GM18861 (cell line): ENCODE data around the gene CNST.
"Not testable (repeated sequence)": the region's sequence is repeated elsewhere in the genome, so short reads cannot be mapped to it uniquely, and the experiment has no call there.

Experiments
- ATAC-seq: cut with Tn5 transposase; IDR thresholded peaks from one replicate; pipeline ENCODE4 v1.9.1; 2021; ENCODE audit not compliant: unreplicated experiment

CNST gene

DNA sequence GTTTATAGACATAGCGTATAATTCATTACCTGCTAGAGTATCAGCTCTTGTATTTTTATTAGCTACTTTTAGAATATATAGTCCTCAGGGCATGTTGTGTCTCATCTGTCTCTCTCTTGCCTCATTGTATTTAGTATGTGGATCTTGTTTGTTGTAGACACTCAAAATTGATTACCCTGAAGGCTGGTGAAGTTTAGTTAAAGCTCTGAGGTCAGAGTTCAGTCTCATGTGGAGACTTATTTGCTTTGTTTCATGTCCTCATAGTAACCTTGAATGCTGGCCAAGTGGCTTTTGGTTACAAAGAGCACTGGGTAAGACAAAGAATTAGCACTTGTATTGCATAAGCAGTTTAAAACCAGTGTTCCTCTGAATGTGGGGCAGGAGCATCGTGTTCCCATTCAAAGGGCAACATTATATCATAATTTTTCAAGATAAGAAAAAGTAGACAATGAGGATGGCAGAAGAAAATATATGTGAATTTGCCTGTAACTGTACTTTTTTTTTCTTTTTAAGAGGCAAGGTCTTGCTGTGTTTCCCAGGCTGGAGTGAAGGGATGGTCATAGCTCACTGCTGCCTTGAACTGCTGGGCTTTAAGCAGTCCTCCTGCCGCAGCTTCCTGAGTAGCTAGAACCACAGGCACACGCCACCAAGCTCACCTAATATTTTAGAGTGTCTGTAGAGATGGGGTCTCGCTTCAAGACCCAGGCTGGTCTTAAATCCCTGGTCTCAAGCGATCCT lies 17.4 kb downstream of the CNST start:
- ATAC-seq: no peak

DNA sequence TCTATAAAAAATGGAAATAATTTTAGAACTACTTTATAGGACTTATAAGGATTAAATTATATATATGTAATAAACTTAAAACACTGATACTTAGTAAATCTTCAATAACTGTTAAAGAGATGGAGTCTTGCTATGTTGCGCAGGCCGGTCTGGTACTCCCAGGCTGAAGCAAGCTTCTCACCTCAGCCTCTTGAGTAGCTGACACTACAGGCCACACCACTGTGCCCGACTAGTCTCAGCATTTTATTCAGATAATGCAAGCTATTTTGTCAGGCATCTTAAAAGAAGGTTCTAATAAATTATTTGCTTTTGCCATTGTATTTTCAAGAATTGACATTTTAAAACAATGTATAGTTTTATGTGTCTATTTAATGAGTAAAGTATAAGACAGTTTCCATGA lies 20.8 kb downstream of the CNST start:
- no peak for ATAC-seq

DNA sequence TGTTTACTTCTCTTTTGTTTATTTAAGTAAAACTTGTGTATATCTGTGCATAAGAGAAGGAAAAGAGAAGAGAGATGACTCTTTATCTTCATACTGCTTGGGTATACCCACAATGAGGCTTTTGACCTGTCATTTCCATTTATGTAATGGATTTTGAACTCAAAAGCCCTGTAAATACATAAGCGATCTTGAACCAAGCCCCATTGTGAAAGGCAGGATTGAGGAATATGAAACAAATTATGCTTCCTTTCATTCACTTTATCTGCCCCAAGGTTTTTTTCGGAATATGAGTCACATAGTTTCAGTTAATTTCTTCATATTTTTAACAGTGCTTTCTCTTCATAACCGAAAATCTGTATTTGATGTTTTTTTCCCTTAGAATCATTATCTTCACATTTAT lies 21.4 kb downstream of the CNST start:
- ATAC-seq: no peak

DNA sequence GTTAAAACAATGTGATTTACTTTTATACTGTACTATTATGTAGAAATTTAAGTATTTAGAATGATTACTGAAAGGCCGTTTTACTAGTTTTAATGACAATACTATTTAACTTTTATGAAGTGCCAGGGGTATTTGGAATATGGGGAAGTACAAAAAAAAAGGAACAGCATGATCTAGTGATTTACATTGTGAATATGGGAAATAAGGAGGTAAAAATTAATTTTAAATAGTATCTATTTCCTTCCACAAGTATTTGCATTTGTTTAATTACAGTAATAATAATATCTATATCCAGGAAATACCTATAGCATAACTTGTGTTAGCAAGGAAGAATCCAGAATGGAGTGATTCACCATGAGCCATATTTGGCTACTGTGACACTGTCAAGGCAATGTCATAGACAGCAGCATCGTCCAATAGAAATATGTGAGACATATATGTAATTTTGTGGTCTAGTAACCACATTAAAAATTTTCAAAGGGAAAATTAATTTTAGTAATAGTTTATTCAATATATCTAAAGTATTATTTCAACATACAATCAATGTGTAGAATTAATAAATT lies 22.0 kb downstream of the CNST start:
- no peak for ATAC-seq

DNA sequence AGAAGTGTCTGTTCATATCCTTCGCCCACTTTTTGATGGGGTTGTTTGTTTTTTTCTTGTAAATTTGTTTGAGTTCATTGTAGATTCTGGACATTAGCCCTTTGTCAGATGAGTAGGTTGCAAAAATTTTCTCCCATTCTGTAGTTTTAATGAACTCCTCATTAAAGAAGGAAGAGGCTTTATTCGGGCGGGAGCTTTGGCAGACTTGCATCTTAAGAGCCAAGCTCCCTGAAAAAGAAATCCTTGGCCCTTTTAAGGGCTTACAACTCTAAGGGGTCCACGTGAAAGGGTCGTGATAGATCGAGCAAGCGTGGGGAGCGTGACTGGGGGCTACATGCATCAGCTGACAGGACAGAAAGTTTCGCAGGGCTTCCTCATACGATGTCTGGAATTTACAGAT lies 23.7 kb downstream of the CNST start:
- not testable (repeated sequence) for ATAC-seq

DNA sequence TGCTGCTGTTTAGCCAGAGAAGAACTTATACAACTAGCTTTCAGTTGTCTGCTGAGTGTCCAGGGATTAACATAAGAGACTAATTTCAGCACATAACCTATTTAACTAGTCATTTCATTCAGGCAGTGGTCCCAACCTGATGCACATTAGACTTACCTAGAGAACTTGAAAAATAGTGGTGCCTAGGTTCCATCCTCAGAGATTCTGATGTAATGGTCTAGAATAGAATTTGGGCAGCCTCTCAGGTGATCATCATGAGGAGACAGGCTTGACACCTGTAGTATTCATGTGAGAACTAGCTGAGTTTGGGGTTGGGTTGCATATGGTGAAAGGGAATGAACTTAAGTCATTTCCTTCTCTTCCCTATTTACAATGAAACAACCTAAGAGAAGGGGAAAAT lies 24.8 kb downstream of the CNST start:
- ATAC-seq: peak; percentile 28

DNA sequence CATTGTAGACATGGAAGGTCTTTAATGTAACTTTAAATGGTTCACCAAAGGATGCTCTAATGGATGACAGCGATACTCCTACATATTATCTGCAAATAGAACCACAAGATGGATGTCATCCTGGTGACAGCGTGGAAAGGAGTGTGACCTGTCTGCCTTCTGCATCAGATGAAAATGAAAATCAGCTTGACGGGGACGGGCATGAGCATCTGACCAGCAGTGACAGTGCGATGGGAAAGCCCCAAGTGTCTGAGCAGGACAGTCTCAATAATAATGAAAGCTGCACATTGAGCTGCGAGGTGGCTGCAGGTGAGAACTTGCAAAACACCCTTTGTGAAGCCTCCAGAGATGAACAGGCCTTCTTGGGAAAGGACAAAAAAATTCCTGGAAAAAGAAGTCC lies 25.2 kb downstream of the CNST start:
- ATAC-seq: peak; percentile 90

DNA sequence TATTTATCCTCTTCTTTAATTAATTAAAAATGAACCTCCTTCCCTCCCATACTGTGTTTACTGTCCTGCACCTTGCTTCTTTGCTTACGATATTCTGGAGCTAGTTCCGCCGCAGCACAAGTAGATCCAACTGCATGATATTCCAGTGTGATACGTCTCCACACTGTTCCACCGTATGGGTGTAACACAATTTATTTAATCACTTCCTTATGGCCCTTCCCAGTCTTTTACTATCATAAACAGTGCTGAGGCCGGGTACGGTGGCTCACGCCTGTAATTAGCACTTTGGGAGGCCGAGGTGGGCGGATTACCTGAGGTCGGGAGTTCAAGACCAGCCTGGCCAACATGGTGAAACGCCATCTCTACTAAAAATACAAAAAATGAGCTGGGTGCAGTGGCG lies 25.7 kb downstream of the CNST start:
- no peak for ATAC-seq

DNA sequence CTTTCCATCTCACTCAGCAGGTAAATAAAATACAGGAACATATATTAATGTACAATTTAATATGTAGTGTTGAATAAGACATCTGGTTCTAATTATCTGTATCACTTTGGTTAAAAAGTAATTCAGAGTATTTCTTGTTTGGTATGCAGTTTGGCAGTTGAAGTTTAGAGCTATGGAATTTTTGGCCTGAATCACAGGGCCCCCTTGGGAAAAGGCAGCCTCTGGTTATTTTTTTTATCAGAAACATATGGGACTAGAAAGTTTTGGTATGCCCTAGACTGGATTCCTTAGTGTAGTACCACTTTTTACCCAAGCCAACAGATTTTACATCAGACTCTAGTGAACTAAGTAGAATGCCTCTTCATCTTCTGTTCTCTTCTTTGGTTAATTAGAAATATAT lies 26.4 kb downstream of the CNST start:
- no peak for ATAC-seq

DNA sequence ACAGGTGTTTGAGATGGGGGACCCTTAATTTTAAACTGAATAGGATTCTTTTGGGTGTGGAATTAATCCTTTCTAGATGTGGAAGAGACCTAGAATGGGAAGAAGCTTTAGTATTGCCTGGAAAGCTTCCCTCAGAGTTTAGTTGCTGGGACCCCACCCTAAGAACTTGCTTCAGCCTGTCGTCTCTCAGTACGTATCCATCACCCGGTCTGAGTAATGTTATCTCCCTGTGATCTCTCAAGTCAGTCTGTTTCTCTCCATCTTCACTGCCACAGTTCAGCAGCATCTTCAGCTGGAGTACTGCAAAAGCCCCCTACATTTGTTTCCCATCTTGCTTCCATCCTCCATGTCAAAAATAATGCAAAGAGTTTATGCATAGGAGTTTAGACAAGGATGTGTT lies 28.9 kb downstream of the CNST start:
- no peak for ATAC-seq

DNA sequence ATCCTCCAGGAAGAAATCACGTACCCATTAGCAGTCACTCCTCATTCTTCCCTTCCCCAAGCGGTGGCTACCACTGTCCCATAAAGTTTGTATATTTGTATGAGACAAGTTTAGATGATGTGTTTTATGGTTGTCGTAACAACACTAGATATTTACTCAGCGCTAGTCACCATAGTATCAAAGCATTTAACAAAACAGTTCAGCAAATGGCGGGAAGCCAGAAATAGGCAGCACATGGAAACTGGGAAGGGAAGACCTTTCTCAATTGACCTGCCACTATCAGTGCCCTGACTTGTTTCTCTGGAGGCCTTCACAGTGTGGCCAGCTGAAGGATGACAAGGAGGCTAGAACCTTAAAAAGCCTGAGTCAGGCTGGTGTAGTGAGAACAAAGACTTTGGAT lies 31.1 kb downstream of the CNST start:
- ATAC-seq: no peak

DNA sequence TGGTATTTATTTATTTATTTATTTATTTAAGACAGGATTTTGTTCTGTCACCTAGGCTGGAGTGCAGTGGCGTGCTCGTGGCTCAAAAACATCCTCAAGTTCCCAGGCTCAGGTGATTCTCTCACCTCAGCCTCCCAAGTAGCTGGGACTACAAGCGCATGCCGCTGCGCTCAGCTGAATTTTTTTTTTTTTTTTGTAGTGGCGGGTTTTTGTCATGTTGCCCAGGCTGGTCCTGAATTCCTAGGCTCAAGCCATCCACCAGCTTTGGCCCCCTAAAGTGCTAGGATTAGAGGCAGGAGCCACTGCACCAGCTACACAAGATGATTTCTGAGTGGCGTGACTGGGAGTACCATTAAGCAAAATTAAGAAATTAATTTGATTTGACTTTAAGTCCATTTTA lies 31.7 kb downstream of the CNST start:
- no peak for ATAC-seq

DNA sequence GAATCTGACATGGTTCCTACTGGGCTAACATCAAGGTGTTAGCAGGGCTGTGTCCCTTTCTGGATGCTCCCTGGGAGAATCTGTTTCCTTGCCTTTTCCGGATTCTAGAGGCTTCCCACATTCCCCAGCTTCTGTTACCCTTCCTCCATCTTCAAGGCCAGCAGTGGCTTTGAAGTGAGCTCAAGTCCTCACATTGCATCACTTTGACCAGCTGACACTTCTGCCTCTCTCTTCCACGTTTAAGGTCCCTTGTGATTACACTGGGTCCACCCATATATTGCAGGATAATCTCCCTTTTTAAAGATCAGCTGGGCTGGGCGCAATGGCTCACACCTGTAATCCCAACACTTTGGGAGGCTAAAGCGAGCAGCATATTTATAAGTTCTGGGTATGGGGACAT lies 33.1 kb downstream of the CNST start:
- ATAC-seq: no peak

DNA sequence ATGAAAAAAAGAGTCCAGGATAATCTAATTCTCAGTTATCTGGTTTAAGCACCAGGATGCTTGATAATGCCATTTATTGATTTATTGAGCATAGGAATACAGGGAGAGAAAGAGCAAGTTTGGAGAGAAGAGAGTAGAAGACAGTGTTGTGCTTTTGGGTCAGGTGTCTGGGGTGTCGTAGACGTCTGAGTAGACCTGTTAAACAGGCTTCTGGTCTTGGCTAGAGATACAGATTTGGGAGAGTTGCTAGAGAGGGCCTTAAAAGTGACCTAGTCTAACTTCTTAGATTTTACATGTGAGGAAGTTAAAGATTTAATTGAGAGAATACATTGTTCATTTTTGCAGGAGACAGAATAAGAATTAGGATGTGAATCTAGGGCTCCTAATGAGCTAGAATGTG lies 34.3 kb downstream of the CNST start:
- ATAC-seq: no peak

DNA sequence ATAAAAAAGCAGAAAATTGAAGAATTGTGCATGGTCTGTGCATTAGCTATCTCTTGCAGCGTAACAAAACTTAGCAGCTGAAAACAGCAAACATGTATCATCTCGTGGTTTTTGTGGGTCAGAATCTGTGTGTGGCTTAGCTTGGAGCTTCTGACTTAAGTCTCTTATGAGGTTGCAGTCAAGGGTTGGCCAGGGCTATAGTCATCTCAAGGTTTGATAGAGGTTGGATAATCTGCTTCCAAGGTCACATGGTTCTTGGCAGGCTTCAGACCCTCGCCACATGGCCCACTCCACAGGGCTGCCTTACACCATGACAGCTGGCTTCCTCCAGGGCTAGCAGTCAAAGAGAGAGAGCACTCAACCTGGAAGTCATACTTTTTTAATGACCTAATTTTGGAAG lies 35.9 kb downstream of the CNST start:
- no peak for ATAC-seq

DNA sequence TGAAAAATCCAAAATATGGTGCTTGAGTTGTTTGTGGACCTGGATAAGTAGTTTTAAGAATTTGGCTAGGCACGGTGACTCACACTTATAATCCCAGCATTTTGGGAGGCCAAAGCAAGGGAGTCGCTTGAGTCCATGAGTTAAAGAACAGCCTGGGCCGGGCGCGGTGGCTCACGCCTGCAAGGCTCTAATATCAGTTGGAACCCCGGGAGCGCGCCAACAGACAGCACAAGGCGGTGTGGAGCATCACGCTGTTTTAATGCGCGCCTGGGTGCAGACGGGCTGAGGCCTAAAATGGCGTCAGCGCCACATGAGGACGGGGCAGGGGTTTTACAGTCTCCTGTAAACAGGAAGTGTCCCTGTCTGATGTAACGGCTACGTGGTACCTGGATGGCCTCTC lies 39.0 kb downstream of the CNST start:
- not testable (repeated sequence) for ATAC-seq

DNA sequence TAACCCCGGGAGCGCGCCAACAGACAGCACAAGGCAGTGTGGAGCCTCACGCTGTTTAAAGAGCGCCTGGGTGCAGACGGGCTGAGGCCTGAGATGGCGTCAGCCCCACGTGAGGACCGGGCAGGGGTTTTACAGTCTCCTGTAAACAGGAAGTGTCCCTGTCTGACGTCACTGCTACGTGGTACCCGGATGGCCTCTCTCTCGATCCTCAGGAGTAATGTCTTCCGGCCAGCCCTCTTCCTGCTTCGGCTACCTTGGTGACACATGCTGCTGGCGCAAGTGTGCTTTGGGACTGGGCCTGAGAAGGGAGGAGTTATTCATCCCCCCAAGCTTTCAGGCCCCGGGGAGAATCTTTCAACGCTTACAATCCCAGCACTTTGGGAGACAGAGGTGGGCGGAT lies 41.2 kb downstream of the CNST start:
- no peak for ATAC-seq

DNA sequence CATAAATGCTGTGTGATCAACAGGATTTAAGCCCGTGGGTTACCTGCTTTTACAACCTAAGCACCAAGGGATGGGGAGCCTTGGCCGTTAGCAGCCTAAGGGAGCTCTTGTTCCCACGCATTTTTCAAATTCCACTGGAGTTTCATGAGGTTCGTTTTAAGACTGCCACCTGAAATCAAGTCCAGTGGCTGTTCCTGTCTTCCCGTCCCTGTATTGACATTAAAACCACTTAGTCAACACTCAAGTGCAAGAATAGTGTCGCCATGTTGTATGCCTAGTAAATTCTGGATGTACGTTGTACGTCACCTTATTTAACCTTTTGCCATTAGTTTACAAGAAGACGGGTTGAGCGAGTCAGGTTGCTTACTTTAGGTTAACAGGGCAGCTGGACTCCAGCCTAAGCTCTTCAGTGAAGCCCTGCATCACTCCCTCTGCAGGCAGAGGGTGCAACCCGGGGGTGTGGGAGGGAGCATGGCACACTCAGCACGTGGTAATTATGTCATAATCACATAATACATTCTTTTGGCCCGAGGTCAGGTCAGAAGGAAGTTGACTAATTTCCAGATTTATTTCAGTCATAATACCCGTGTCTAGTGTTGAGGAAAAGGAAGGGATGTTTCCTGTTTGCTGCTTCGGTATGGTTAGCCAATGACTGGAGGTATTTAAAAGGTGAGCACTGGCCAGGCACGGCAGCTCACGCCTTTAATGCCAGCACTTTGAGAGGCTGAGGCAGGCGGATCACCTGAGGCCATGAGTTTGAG lies 42.5 kb downstream of the CNST start:
- ATAC-seq: peak; percentile 93

DNA sequence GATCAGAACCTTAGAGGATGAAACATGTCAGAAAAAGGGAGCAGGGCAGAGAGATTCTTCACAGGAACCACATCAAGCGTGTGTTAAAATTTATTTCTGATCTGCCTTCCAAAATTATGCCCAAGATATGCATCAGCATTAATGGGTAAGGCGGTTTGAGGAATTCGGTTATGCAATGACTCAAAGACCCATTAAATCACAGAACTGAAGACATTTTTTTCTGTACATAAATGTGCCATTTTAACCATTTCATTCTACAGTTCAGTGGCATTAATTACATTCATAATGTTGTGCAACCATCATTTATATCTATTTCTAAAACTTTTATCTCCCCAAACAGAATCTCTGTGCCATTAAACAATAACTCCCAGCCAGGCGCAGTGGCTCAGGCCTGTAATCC lies 43.4 kb downstream of the CNST start:
- no peak for ATAC-seq

DNA sequence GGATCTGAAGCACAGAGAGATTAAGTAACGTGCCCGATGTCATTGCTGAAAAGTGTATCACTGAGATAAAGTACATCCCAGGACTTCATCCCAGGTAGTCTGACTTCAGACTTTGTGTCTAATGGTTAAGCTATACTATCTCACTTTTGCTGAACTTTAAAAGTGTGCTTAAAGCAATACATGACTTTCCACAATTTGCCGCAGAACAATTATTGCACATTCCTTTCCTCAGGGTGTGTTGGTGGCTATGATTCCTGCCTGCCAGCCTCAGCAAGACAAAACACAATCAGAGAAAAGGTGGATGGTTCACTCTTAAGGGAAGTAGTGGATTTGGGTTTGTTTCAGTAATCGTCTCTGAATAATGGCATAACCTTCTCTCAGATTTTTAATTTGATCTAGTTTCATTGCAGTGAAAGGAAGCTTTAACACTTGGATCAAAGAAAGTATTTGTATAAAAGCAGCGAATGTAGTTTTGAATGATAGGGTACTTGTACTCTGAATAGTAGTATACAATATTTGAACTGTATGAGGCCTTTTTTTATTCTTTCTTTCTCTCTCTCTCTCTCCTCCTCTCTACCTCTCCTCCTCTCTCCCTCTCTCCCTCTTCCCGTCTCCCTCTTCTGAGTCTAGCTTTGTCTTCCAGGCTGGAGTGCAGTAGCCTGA lies 47.0 kb downstream of the CNST start:
- no peak for ATAC-seq

DNA sequence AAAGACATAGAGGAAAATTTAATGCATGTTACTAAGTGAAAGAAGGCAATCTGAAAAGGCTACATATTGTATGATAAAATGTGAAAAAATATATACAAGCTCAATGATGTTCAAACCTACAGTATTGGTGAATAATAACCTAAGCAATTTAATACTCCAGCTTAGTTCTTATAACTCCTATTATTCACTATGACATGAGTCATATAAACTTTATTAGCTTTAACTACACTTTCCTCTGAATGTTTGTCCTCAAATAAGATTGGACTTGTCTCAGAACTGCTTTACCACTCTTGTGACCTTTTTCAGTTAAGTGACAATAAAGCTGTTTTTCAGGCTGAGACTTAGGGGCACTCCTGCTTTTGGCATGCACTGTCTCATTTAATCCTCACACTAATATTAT lies 50.9 kb downstream of the CNST start:
- ATAC-seq: no peak

DNA sequence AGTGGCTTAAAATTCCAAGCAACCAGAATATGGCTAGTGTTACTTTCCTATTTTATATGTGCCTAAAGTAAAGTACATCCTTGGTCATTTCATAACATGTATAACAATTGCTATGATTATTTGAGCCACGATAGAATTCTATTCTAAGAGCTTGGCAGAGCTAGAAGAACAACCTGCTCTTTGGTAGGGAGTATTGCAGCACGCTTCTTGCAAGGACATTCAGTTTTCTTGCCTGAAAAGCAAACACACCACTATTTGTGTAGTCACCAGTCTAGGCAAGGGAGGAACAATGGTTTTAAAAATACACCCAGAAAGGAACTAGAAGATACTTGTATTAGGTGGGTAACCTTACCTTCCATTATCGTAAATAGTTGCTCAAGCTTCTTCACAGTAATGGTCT lies 51.5 kb downstream of the CNST start:
- ATAC-seq: no peak
